ENCODE data around the gene ZNF791.
"Not testable (repeated sequence)": the region's sequence is repeated elsewhere in the genome, so short reads cannot be mapped to it uniquely, and the experiment has no call there.

ZNF791 gene

GRCh38 chr19:12667731-12668302, 57.1 kb downstream of the ZNF791 start:
- no peak for DNase-seq (ENCODE audit: low read depth, low spot score)

DNA sequence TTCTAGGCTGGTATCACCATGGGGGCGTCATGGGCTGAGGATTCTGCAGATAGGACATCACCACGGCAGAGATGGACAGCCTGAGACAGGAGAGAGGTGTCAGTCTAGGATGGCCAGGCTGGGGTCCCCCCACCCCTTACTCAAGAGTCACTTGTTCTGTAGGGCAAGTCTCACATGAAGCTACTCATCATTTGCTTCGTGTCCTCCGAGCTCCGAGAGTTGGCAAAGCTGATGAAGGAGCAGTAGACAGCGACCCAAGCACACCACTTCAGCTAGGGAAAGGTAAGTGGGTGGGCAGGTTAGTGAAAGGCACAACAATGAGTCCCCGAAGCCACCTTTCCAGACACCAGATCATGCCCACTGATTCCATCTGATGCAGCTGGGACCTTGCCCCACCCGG, 57.6 kb downstream of the ZNF791 start:
- DNase-seq (ENCODE audit: low read depth, low spot score) = no peak

DNA sequence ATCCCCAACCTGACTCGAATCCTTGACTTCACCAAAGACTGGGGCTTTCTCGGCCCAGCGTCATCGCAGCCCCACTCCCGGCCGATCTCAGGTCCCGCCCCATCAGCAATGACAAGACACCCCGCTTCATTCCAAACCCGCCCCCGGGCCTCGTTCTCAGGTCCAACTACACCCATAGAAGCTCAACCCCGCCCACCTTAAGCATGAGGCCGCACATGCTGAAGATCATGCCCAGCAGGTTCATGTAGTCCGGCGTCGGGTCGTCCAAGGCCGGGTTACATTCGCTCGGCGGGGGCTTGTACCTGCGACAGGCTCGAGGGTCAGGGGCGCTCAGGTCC, 58.2 kb downstream of the ZNF791 start:
- no peak for DNase-seq (ENCODE audit: low read depth, low spot score)

GRCh38 chr19:12669270-12670158, 58.8 kb downstream of the ZNF791 start:
- no peak for DNase-seq (ENCODE audit: low read depth, low spot score)

DNA sequence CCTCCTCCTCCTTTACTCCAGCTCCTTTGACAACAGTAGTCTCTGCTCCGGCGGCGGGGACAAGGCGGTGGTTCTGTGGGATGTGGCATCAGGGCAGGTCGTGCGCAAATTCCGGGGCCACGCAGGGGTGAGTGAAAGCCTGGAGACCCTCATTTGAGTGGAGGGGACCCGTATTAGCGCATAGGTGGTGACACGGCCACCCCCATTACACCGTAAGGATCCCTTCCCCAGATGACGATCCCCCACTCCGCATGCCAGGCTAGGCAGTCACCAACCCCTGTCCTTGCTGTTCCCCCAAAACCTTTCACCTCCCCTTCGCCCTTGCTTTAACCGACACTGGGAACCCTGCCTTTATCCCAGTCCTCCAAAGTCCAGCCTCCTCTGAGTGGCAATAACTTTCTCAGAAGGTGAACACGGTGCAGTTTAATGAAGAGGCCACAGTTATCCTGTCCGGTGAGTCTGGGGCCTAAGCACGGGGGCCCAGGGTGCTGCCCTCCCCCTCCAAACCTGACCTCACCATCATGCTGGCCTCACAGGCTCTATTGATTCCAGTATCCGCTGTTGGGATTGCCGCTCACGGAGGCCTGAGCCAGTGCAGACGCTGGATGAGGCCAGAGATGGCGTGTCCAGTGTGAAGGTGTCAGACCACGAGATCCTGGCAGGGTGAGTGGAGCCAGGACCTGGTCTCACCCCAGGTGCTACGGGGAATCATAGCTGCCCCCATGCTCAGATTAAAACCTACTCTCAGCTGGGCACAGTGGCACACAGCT, 59.6 kb downstream of the ZNF791 start:
- DNase-seq (ENCODE audit: low read depth, low spot score) = no peak

DNA sequence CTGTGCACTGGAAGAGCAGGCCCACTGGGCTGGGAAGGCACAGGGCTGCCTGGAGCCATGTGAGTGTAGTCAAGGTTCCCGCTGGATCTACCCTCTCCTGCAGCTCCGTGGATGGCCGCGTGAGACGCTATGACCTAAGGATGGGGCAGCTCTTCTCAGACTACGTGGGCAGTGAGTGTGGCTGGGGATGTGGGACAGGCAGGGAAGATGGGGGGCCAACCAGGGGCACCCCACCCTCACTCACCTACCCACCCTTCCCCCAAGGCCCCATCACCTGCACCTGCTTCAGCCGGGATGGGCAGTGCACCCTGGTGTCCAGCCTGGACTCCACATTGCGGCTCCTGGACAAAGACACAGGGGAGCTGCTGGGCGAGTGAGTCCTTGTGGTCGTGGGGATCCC, 62.0 kb downstream of the ZNF791 start:
- no peak for DNase-seq (ENCODE audit: low read depth, low spot score)

GRCh38 chr19:12675399-12675798, 64.7 kb downstream of the ZNF791 start:
- no peak for DNase-seq (ENCODE audit: low read depth, low spot score)

DNA sequence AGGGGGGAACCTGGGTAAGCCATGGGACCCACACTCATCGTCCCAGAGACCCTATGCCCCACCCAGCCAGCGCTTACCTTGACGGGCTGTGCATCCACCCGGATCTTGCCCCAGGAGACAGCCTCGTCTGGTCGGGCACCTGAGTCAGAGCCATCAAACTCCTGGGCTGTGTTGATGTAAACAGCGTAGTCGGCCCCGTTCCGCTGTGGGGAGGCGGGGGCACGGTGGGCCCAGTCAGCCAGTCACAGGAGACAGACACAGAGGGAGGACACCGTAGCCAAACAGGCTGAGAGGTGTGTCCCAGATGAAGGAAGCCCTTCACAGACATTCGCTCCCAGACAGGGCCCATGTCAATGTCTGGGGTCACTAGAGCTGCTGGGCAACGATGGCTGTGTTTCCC, 65.2 kb downstream of the ZNF791 start:
- no peak for DNase-seq (ENCODE audit: low read depth, low spot score)

- no peak for DNase-seq (ENCODE audit: low read depth, low spot score)
Observed at GRCh38 chr19:12676384-12676792, 65.7 kb downstream of the ZNF791 start.

GRCh38 chr19:12676928-12677327, 66.2 kb downstream of the ZNF791 start:
- no peak for DNase-seq (ENCODE audit: low read depth, low spot score)

GRCh38 chr19:12678039-12678438, 67.3 kb downstream of the ZNF791 start:
- not testable (repeated sequence) for DNase-seq (ENCODE audit: low read depth, low spot score)

DNA sequence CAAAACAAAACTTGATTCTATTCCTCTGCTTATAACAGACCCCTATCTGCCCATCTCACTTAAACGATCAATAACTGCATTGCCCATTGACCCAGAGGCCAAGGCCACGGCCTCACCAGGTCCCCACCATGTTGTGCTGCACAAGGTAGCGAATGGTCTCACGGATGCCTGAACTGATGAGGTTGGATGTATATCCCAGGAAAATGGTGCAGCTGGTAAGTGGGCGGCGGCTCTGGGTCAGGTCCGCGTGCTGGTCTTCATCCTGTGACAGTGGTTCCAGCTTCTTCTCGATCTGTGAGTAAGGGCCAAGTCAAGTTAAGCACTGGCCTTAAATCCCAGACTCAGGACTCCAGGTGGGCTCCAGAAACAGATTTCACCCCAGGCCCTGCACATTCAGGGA, 69.3 kb downstream of the ZNF791 start:
- DNase-seq (ENCODE audit: low read depth, low spot score) = no peak

DNA sequence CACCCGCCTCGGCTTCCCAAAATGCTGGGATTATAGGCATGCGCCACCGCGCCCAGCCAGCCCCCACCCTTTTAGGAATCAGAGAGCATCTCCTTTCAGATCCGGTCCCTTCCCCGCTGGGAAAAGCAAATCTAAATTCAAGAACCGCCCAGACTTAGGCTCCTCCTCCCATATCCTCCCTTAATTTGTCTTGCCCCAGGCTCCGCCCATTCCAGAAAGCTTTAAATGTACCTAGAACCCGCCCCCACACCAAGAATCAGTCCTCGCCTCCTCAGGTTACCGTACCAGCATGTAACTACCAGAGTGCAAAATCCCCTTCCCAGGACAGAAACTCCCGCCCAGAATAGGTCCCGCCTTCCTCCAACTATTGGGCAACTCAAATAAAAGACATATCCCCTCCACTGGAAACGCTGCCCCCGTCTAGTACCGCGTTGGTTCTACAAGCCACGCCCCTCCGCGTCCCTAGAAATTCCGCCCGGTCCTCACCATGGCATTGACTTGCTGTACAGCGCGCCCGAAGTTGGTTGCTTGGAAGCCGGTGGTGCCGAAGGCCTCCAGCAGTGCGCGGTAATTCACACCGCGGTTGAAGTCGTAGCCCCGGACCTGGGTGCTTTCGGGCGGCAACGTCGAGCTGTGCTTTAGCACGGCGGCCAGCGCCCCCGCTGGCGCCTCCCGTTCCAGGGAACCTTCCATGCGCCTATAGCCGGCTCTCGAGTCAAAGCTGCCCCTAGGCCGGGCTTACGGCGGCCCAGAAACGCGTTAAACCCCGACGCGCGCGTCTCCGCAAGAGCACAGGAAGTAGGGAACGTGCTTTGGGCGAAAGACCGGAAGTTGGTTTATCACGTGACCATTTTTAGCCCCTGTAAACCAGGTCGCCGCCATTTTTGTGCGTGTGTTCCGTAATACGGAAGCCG, 70.6 kb downstream of the ZNF791 start, which contains the start of gene DHPS:
DHPS (minus strand) TSS at position 807 of the 914 bp plus-strand sequence; CDS start at position 693, 114 bp downstream.
- peak; percentile 99 for DNase-seq (ENCODE audit: low read depth, low spot score)

Measured in iPS DF 19.7 (cell line).